Activated T-cell treated with anti-CD3 and anti-CD28 coated beads, Interleukin-2, amount 50 U/mL, for 24 hours (primary cell): ENCODE data around the gene ACOT13.
"Not testable (repeated sequence)": the region's sequence is repeated elsewhere in the genome, so short reads cannot be mapped to it uniquely, and the experiment has no call there.

Experiments
- DNase-seq: peaks from one replicate; pipeline ENCODE4 v3.0.0-alpha.2; 2020
- H3K27ac Mint-ChIP-seq: 2 replicates; pipeline ENCODE4 v1.8.0; 2020; ENCODE audit warnings: mild to moderate bottlenecking, mixed read lengths
- H3K27me3 Mint-ChIP-seq: 2 replicates; pipeline ENCODE4 v1.8.0; 2020; ENCODE audit warnings: mixed read lengths
- H3K36me3 Mint-ChIP-seq: 2 replicates; pipeline ENCODE4 v1.8.0; 2020; ENCODE audit warnings: low read depth, mixed read lengths
- H3K4me1 Mint-ChIP-seq: 2 replicates; pipeline ENCODE4 v1.8.0; 2020; ENCODE audit warnings: low read depth, mixed read lengths
- H3K4me3 Mint-ChIP-seq: 2 replicates; pipeline ENCODE4 v1.8.0; 2020; ENCODE audit warnings: mild to moderate bottlenecking, moderate library complexity, mixed read lengths
- H3K9me3 Mint-ChIP-seq: 2 replicates; pipeline ENCODE4 v1.8.0; 2020; ENCODE audit warnings: mixed read lengths

The ACOT13 gene

DNA sequence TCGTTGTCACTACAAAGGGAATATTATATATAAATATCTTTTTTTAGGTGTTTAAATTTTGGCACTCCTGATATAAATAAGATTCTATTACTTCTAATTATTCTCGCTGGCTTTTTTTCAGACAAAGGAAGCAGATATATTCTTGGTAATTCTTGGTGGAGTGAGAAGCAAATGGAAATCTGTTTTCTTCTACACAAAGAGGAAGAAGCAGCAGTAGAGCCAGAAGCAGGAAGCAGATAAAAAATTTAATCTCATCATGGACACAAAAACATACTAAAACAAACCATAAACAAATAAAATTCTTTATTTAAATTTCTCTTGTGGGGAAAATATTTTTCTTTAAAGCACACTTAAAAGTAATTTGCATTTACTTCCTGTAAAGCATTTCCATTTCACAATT, 17.2 kb upstream of the ACOT13 start:
- no peak overlapping the region for H3K27ac Mint-ChIP-seq
- H3K4me3 Mint-ChIP-seq, result no peak overlapping the region
- H3K36me3 Mint-ChIP-seq, result peaks cover 46% of the 10 kb centered on the region
- DNase-seq, result no peak
- no peaks in the 10 kb centered on the region for H3K9me3 Mint-ChIP-seq
- H3K4me1 Mint-ChIP-seq, result peaks cover 15% of the 10 kb centered on the region
- H3K27me3 Mint-ChIP-seq, result peaks cover 12% of the 10 kb centered on the region

DNA sequence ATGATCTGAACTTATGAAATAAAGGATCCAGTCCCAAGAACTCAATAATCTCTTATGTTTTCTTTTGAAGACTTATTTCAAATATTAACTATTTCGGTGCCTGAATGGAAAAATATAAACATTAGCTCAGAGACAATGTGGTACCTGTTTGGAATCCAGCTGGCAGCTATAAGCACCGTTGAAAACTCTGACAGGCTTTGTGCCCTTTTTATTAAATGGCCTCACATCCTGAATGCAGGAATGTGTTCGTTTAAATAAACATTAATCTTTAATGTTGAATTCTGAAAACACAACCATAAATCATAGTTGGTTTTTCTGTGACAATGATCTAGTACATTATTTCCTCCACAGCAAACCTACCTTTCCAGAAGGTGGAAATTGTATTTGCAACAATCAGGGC, 16.5 kb upstream of the ACOT13 start:
- DNase-seq, result no peak
- H3K27me3 Mint-ChIP-seq, result peaks cover 5% of the 10 kb centered on the region
- H3K4me1 Mint-ChIP-seq, result peaks cover 14% of the 10 kb centered on the region
- H3K27ac Mint-ChIP-seq, result no peak overlapping the region
- H3K36me3 Mint-ChIP-seq, result peaks cover 51% of the 10 kb centered on the region
- no peaks in the 10 kb centered on the region for H3K9me3 Mint-ChIP-seq
- no peak overlapping the region for H3K4me3 Mint-ChIP-seq

DNA sequence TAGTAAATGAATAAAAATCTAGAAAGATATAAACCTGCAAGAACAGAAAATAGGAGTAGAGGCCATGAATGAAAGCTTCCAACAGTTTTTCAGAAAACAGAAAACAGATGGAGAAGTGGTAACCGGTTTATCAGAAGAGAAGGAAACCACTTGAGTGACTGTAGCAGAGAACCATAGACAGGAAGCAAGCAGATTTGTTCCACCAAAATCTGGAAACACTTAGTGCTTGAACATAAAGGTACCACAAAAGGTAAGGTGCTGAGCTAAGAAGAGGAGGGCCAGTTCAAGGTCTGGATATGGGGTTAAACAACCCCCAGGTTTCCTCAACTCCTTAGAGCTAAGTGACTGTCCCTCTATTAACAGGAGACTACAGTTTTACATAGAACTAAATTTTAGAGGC, 11.7 kb upstream of the ACOT13 start:
- no peak for DNase-seq
- Mint-ChIP-seq H3K4me3 (no peak overlapping the region), H3K4me1 (peaks cover 31% of the 10 kb centered on the region), H3K36me3 (peaks cover 88% of the 10 kb centered on the region), H3K9me3 (no peaks in the 10 kb centered on the region), H3K27me3 (no peaks in the 10 kb centered on the region), H3K27ac (peak overlapping the region; percentile 51)

DNA sequence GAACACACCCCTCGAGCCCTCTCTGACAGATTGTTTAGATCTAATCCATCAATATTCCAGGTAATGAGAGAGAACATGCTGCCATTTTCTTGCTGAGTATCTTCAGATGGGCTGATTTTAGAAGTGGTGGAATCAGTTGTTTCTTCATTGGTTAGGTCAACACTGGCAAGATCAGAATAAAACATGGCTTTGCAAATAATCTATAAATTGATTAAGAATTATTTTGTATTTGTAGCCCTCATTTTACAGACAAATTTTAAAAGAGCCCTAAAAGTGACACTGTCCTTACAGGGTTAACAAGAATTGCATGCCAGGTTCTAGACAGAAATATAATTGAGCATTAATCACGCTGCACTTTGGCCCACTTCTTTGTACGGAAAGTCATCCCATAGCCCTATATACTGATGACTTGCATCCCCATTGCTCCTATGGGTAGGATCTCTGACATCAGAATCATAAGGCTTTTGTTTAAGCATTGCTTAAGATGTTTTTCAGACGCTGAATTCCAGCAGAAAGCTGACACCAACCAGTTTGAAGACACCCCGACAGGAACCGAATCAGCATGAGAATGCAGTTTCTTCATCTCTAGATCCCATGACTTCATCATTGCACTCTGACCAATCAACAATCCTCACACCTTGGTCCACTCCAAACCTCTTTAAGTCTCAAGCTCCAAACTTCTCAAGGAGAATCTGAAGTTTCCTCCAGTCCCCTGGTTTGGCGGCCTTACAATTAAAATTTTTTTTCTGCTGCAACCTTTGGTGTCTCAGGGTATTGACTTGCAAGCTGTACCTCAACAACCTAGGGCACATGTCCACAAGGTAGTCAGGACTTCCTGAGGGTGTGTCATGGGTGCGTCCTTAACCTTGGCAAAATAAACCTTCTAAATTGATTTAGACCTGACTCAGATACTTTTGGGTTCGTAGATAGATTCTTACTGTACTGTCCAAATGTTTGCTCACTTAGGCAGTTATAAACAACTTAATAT, 8.0 kb upstream of the ACOT13 start:
- no peak for DNase-seq
- H3K4me1 Mint-ChIP-seq, result peaks cover 56% of the 10 kb centered on the region
- no peak overlapping the region for H3K4me3 Mint-ChIP-seq
- peaks cover 89% of the 10 kb centered on the region for H3K36me3 Mint-ChIP-seq
- peak overlapping the region; percentile 32 for H3K27ac Mint-ChIP-seq
- H3K27me3 Mint-ChIP-seq, result no peaks in the 10 kb centered on the region
- no peaks in the 10 kb centered on the region for H3K9me3 Mint-ChIP-seq

DNA sequence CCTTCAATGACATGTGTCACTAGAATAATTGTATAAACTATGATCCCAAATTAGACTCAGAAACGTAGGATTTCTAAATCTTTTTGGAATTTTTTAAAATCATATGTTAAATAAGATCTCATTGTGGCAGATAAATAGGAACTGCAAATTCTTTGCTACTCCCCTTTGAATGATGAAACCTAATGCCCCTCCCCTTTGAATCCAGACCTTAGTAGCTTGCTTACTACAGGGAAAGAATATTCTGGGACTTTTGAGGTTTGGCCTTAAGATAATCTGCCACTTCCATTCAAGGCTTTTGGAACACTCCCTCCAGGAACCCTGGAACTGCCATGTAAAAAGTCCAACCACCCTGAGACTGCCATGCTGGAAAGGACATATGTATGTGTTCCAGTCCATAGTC, 7.3 kb upstream of the ACOT13 start:
- DNase-seq, result no peak
- Mint-ChIP-seq H3K27me3 (no peaks in the 10 kb centered on the region), H3K27ac (no peak overlapping the region), H3K9me3 (no peaks in the 10 kb centered on the region), H3K36me3 (peaks cover 91% of the 10 kb centered on the region), H3K4me1 (peaks cover 62% of the 10 kb centered on the region), H3K4me3 (no peak overlapping the region)

DNA sequence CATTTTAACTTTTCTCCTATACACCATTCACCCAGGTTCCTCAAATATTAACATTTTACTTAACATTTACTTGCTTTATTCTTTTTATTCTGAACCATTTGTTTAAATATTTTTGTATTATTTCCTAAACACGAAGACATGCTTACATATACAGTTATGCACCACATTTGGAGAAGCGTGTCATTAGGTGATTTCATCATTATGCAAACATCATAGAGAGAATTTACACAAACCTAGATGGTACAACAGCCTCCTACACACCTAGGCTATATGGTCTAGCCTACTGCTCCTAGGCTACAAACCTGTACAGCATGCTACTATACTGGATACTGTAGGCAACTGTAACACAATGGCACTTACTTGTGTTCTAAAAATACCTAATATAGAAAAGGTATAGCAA, 6.8 kb upstream of the ACOT13 start:
- no peak for DNase-seq
- Mint-ChIP-seq H3K36me3 (peaks cover 92% of the 10 kb centered on the region), H3K4me1 (peaks cover 67% of the 10 kb centered on the region), H3K27ac (no peak overlapping the region), H3K27me3 (no peaks in the 10 kb centered on the region), H3K4me3 (no peak overlapping the region), H3K9me3 (no peaks in the 10 kb centered on the region)

DNA sequence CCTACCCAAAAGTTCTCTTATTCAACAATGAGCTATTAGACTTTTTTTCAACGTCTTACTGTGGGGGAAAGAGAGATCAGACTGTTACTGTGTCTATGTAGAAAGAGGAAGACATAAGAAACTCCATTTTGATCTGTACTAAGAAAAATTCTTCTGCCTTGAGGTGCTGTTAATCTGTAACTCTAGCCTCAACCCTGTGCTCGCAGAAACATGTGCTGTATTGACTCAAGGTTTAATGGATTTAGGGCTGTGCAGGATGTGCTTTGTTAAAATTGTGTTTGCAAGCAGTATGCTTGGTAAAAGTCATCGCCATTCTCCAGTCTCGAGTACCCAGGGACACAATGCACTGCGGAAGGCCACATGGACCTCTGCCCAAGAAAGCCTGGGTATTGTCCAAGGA, 5.1 kb upstream of the ACOT13 start:
- peak overlapping the region; percentile 20 for H3K27ac Mint-ChIP-seq
- not testable (repeated sequence) for H3K27me3 Mint-ChIP-seq
- H3K36me3 Mint-ChIP-seq, result peaks cover 93% of the 10 kb centered on the region

DNA sequence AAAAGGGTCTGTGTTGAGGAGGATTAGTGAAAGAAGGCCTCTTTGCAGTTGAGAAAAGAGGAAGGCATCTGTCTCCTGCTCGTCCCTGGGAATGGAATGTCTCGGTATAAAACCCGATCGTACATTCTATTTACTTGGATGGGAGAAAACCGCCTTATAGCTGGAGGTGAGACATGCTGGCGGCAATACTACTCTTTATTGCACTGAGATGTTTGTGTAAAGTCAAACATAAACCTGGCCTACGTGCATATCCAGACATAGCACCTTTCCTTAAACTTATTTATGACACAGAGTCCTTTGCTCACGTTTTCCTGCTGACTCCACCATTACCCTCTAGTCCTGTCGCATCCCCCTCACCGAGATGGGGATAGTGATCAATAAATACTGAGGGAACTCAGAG, 4.6 kb upstream of the ACOT13 start:
- Mint-ChIP-seq H3K9me3 (no peaks in the 10 kb centered on the region), H3K4me3 (no peak overlapping the region), H3K4me1 (peaks cover 63% of the 10 kb centered on the region), H3K27ac (no peak overlapping the region), H3K36me3 (peaks cover 93% of the 10 kb centered on the region), H3K27me3 (no peaks in the 10 kb centered on the region)
- DNase-seq, result no peak

More for the DNA sequence above, 5.1 kb upstream of the ACOT13 start:
- H3K4me1 Mint-ChIP-seq, result peaks cover 63% of the 10 kb centered on the region
- H3K4me3 Mint-ChIP-seq, DNase-seq, H3K9me3 Mint-ChIP-seq: not testable (repeated sequence)

DNA sequence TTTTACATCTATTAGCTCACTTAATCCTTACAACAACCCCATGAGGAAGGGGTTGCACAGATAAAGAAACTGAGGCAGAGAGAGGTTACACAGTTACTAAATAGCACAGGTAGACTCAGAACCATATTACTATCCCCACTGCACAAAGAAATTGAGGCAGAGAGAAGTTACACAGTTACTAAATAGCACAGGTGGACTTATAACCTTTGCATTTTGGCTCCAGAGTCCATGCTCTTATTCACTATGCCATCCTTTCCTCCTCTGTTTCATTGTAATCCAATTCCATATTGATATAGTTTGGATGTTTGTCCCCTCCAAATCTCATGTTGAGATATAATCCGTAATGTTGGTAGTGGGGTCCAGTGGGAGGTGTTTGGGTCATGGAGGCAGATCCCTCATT, 3.7 kb upstream of the ACOT13 start:
- H3K4me1 Mint-ChIP-seq, result peaks cover 65% of the 10 kb centered on the region
- no peaks in the 10 kb centered on the region for H3K27me3 Mint-ChIP-seq
- H3K36me3 Mint-ChIP-seq, result peaks cover 89% of the 10 kb centered on the region
- H3K4me3 Mint-ChIP-seq, result no peak overlapping the region
- DNase-seq, result no peak
- H3K27ac Mint-ChIP-seq, result peak overlapping the region; percentile 32
- H3K9me3 Mint-ChIP-seq, result no peaks in the 10 kb centered on the region

DNA sequence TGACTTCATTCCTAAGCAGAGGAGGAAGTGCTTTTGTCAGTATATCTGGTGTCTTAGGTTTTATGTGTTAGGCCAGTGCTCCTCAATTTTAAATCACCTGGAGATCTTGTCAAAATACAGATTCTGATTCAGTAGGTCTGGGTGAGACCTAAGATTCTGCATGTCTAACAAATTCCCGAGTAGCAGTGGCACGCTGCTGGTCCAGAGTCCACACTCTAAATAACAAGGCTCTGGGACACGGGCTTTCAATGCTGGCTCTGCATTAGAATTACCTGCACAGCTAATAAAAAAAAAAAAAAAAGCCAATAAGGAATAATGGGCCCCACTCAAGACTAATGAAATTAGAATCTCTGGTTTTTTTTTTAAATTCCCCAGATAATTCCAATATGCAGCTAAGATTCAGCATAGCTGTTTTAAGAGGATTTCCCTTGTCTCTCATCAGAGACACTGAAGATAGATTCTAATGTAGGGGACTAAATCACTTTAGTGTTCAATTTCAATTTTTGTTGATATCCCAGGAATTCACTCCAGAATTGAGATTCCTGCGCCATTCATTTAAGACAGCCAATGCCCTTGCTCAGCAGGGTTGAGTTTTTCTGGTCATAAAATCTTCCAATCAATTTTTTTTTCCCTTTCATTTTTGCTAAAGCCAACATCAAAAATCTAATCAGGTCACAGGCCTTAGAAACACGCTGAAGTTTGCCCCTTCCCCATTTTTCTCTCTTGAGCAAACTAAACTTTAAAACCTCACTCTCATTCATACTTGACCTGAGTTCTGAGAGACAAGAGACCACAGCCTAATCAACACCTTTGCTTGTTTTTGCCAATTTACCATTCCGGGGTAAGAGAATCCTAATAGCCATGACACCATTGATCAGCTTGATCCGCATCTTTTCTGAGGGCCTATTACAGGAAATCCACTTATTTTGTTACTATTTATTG, 2.6 kb upstream of the ACOT13 start:
- Mint-ChIP-seq H3K4me3 (peak overlapping the region; percentile 96), H3K9me3 (no peaks in the 10 kb centered on the region), H3K27ac (peak overlapping the region; percentile 99), H3K36me3 (peaks cover 83% of the 10 kb centered on the region), H3K4me1 (peaks cover 67% of the 10 kb centered on the region), H3K27me3 (no peaks in the 10 kb centered on the region)
- no peak for DNase-seq

DNA sequence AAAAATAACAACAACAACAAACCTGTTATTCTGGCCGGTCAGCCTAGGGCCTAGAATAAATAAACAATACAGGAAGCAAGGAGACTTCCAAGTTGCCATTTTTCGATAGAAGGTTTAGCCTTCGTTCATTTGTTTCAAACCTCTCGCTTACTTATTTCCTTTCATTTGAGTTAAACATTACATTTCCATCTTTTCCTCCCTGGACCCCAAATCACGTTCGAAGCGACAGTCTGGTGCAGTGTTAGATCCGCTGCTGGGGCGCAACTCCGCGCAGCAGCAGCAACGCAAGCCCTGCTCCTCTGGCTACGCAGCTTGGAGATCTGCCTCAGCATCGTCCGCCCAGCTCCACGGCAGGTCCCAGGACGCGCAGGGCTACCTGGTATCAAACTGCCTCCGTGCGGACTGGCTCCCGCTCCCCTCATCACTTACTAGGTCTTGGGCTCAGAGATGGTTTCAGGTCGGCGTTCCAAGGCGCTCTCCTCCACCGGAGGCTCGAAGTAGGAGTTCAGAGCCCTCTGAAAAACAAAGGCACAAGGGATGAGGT, 708 bp upstream of the ACOT13 start:
- H3K9me3 Mint-ChIP-seq, result peaks cover 10% of the 10 kb centered on the region
- no peak for DNase-seq
- peaks cover 87% of the 10 kb centered on the region for H3K36me3 Mint-ChIP-seq
- H3K27me3 Mint-ChIP-seq, result no peaks in the 10 kb centered on the region
- peak overlapping the region; percentile 99 for H3K27ac Mint-ChIP-seq
- peaks cover 59% of the 10 kb centered on the region for H3K4me1 Mint-ChIP-seq
- H3K4me3 Mint-ChIP-seq, result peak overlapping the region; percentile 96

DNA sequence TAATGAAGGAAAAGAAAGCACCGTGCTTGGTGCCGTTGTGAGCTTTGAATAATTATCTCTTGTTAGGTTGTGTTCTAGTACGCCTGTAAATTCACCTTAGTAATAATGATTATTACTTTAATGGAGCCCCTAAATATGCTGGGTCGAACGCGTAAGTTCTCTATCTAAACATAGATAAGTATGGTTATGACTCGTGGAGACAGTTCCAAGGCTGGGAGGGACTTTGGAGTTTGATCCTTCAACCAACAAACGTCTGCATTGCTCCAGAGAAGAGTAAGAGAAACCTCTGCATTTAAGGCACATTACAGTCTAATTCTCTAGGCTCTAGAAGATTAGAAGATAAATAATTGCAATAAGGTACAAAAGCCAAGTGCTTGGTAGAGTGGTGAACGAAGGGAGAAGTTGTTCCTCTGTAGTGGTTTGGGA, 514 bp downstream of the ACOT13 start:
- Mint-ChIP-seq H3K27me3 (no peaks in the 10 kb centered on the region), H3K9me3 (peaks cover 12% of the 10 kb centered on the region), H3K36me3 (peaks cover 79% of the 10 kb centered on the region), H3K4me1 (peaks cover 50% of the 10 kb centered on the region), H3K4me3 (peak overlapping the region; percentile 96), H3K27ac (peak overlapping the region; percentile 99)
- DNase-seq, result no peak

DNA sequence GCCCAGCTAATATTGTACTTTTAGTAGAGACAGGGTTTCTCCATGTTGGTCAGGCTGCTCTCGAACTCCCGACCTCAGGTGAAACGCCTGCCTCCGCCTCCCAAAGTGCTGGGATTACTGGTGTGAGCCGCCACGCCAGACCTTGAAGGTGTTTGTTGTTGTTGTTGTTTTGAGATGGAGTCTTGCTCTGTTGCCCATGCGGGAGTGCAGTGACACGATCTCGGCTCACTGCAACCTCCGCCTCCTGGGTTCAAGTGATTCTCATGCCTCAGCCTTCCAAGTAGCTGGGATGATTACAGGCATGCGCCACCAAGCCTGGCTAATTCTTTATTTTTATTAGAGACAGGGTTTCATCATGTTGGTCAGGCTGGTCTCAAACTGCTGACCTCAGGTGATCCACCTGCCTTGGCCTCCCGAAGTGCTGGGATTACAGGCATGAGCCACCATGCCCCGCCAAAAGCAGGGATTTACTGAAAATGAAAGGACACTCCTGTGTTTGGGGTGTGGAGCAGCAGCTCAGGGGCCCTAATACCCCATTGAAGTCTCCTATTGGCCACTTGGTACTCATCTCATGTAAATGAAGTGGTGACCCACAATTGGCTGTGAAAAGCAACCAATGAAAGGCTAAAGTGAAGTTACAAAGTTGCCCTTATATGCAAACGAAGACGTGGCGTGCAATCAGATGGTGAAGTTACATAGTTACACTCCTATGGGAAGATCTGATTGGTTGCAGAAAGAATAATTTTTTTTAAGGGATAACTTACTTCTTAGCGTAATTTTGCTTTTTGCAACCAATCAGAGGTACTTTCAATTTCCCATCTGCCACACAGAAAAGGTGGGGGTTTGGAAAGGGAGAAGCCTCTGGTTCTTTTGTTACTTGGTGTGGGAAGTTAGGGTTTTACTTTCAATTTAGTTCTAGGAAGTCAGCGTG, 1.5 kb downstream of the ACOT13 start:
- Mint-ChIP-seq H3K9me3 (peaks cover 17% of the 10 kb centered on the region), H3K36me3 (peaks cover 75% of the 10 kb centered on the region), H3K4me3 (peak overlapping the region; percentile 96), H3K4me1 (peaks cover 45% of the 10 kb centered on the region)
- DNase-seq, H3K27ac Mint-ChIP-seq, H3K27me3 Mint-ChIP-seq: not testable (repeated sequence)
